ENCODE data around the gene MEX3C. TPM values are rescaled to one million over a fixed set of nuclear protein-coding genes. Genes with fewer than 3 reads are reported as not detected.

MEX3C gene
- polyA plus RNA-seq = 1 to 10 TPM; 8.0 to 8.1 TPM

- peak within 1 kb of the TSS; percentile 99 to 100 for H3K27ac ChIP-seq (ENCODE audit: low read depth in 2 of 2, low read length in 1 of 2)
- H3K36me3 ChIP-seq (ENCODE audit: control insufficient read depth in 2 of 2, insufficient read depth in 2 of 2, low read length in 1 of 2) = no peaks in the 10 kb centered on the region
- H3K4me1 ChIP-seq (ENCODE audit: control insufficient read depth in 2 of 2, insufficient read depth in 2 of 2, low read length in 1 of 2) = no peaks in the 10 kb centered on the region
- 1% methylated on average over 44 to 51 of the region's 51 CpGs for WGBS, 2 donors
- no peaks in the 10 kb centered on the region for H3K9me3 ChIP-seq (ENCODE audit: control insufficient read depth in 2 of 2, insufficient read depth in 1 of 2, low read depth in 1 of 2, low read length in 1 of 2)
- no peaks in the 10 kb centered on the region for H3K27me3 ChIP-seq (ENCODE audit: control insufficient read depth in 1 of 2, insufficient read depth in 2 of 2, low read length in 2 of 2)
- peak within 1 kb of the TSS; percentile 82 to 94 for H3K4me3 ChIP-seq (ENCODE audit: low read depth in 1 of 2, low read length in 2 of 2)
Observed at GRCh38 chr18:51197661-51198424, at the start of gene MEX3C. Gene MEX3C, minus strand, starts transcription at chr18:51197681. Its CDS starts 361 bp downstream, at chr18:51197320.

GRCh38 chr18:51241226-51241625, 43.7 kb upstream of the MEX3C start:
- WGBS, 2 donors = 72 to 76% methylated on average over 3 of the region's 3 CpGs
- H3K36me3 ChIP-seq (ENCODE audit: control insufficient read depth in 2 of 2, insufficient read depth in 2 of 2, low read length in 1 of 2) = no peaks in the 10 kb centered on the region
- no peak overlapping the region for H3K4me3 ChIP-seq (ENCODE audit: low read depth in 1 of 2, low read length in 2 of 2)
- peaks cover 0 to 1% of the 10 kb centered on the region in 2 donors for H3K4me1 ChIP-seq (ENCODE audit: control insufficient read depth in 2 of 2, insufficient read depth in 2 of 2, low read length in 1 of 2)
- H3K27me3 ChIP-seq (ENCODE audit: control insufficient read depth in 1 of 2, insufficient read depth in 2 of 2, low read length in 2 of 2) = no peaks in the 10 kb centered on the region
- no peaks in the 10 kb centered on the region for H3K9me3 ChIP-seq (ENCODE audit: control insufficient read depth in 2 of 2, insufficient read depth in 1 of 2, low read depth in 1 of 2, low read length in 1 of 2)
- no peak overlapping the region for H3K27ac ChIP-seq (ENCODE audit: low read depth in 2 of 2, low read length in 1 of 2)

- H3K27ac ChIP-seq (ENCODE audit: low read depth in 2 of 2, low read length in 1 of 2) = no peak overlapping the region
- WGBS, 2 donors = 40 to 49% methylated on average over 2 of the region's 2 CpGs
- no peaks in the 10 kb centered on the region for H3K27me3 ChIP-seq (ENCODE audit: control insufficient read depth in 1 of 2, insufficient read depth in 2 of 2, low read length in 2 of 2)
- peaks cover 0 to 3% of the 10 kb centered on the region in 2 donors for H3K4me1 ChIP-seq (ENCODE audit: control insufficient read depth in 2 of 2, insufficient read depth in 2 of 2, low read length in 1 of 2)
- no peaks in the 10 kb centered on the region for H3K9me3 ChIP-seq (ENCODE audit: control insufficient read depth in 2 of 2, insufficient read depth in 1 of 2, low read depth in 1 of 2, low read length in 1 of 2)
- no peaks in the 10 kb centered on the region for H3K36me3 ChIP-seq (ENCODE audit: control insufficient read depth in 2 of 2, insufficient read depth in 2 of 2, low read length in 1 of 2)
- H3K4me3 ChIP-seq (ENCODE audit: low read depth in 1 of 2, low read length in 2 of 2) = no peak overlapping the region
Observed at GRCh38 chr18:51236225-51236624, 38.7 kb upstream of the MEX3C start.

- Histone ChIP-seq H3K4me3 (ENCODE audit: low read depth in 1 of 2, low read length in 2 of 2) (no peak overlapping the region), H3K36me3 (ENCODE audit: control insufficient read depth in 2 of 2, insufficient read depth in 2 of 2, low read length in 1 of 2) (no peaks in the 10 kb centered on the region), H3K27ac (ENCODE audit: low read depth in 2 of 2, low read length in 1 of 2) (no peak overlapping the region), H3K9me3 (ENCODE audit: control insufficient read depth in 2 of 2, insufficient read depth in 1 of 2, low read depth in 1 of 2, low read length in 1 of 2) (no peaks in the 10 kb centered on the region), H3K27me3 (ENCODE audit: control insufficient read depth in 1 of 2, insufficient read depth in 2 of 2, low read length in 2 of 2) (no peaks in the 10 kb centered on the region), H3K4me1 (ENCODE audit: control insufficient read depth in 2 of 2, insufficient read depth in 2 of 2, low read length in 1 of 2) (peaks cover 0 to 3% of the 10 kb centered on the region in 2 donors)
- WGBS, 2 donors = 38 to 52% methylated on average over 6 of the region's 6 CpGs
Observed at GRCh38 chr18:51235009-51235789, 37.7 kb upstream of the MEX3C start.

GRCh38 chr18:51234117-51235008, 36.9 kb upstream of the MEX3C start:
- Histone ChIP-seq H3K36me3 (ENCODE audit: control insufficient read depth in 2 of 2, insufficient read depth in 2 of 2, low read length in 1 of 2) (no peaks in the 10 kb centered on the region), H3K27ac (ENCODE audit: low read depth in 2 of 2, low read length in 1 of 2) (no peak overlapping the region)

GRCh38 chr18:51229328-51229727, 31.8 kb upstream of the MEX3C start:
- Histone ChIP-seq H3K27me3 (ENCODE audit: control insufficient read depth in 1 of 2, insufficient read depth in 2 of 2, low read length in 2 of 2) (no peaks in the 10 kb centered on the region), H3K4me3 (ENCODE audit: low read depth in 1 of 2, low read length in 2 of 2) (no peak overlapping the region), H3K4me1 (ENCODE audit: control insufficient read depth in 2 of 2, insufficient read depth in 2 of 2, low read length in 1 of 2) (no peaks in the 10 kb centered on the region), H3K9me3 (ENCODE audit: control insufficient read depth in 2 of 2, insufficient read depth in 1 of 2, low read depth in 1 of 2, low read length in 1 of 2) (peaks cover 0 to 2% of the 10 kb centered on the region in 2 donors), H3K36me3 (ENCODE audit: control insufficient read depth in 2 of 2, insufficient read depth in 2 of 2, low read length in 1 of 2) (no peaks in the 10 kb centered on the region), H3K27ac (ENCODE audit: low read depth in 2 of 2, low read length in 1 of 2) (no peak overlapping the region)
- WGBS, 2 donors = 82 to 89% methylated on average over 4 of the region's 4 CpGs

More at GRCh38 chr18:51234117-51235008, 36.9 kb upstream of the MEX3C start:
- Histone ChIP-seq H3K27me3 (ENCODE audit: control insufficient read depth in 1 of 2, insufficient read depth in 2 of 2, low read length in 2 of 2) (no peaks in the 10 kb centered on the region), H3K4me1 (ENCODE audit: control insufficient read depth in 2 of 2, insufficient read depth in 2 of 2, low read length in 1 of 2) (peaks cover 0 to 3% of the 10 kb centered on the region in 2 donors), H3K4me3 (ENCODE audit: low read depth in 1 of 2, low read length in 2 of 2) (no peak overlapping the region), H3K9me3 (ENCODE audit: control insufficient read depth in 2 of 2, insufficient read depth in 1 of 2, low read depth in 1 of 2, low read length in 1 of 2) (no peaks in the 10 kb centered on the region)
- WGBS, 2 donors = 78 to 81% methylated on average over 11 of the region's 11 CpGs

GRCh38 chr18:51227660-51228059, 30.2 kb upstream of the MEX3C start:
- Histone ChIP-seq H3K4me1 (ENCODE audit: control insufficient read depth in 2 of 2, insufficient read depth in 2 of 2, low read length in 1 of 2) (no peaks in the 10 kb centered on the region), H3K27ac (ENCODE audit: low read depth in 2 of 2, low read length in 1 of 2) (no peak overlapping the region), H3K9me3 (ENCODE audit: control insufficient read depth in 2 of 2, insufficient read depth in 1 of 2, low read depth in 1 of 2, low read length in 1 of 2) (peaks cover 0 to 2% of the 10 kb centered on the region in 2 donors), H3K27me3 (ENCODE audit: control insufficient read depth in 1 of 2, insufficient read depth in 2 of 2, low read length in 2 of 2) (no peaks in the 10 kb centered on the region), H3K4me3 (ENCODE audit: low read depth in 1 of 2, low read length in 2 of 2) (no peak overlapping the region), H3K36me3 (ENCODE audit: control insufficient read depth in 2 of 2, insufficient read depth in 2 of 2, low read length in 1 of 2) (no peaks in the 10 kb centered on the region)
- 49 to 68% methylated on average over 1 of the region's 1 CpG for WGBS, 2 donors

- peaks cover 0 to 2% of the 10 kb centered on the region in 2 donors for H3K9me3 ChIP-seq (ENCODE audit: control insufficient read depth in 2 of 2, insufficient read depth in 1 of 2, low read depth in 1 of 2, low read length in 1 of 2)
- no peaks in the 10 kb centered on the region for H3K36me3 ChIP-seq (ENCODE audit: control insufficient read depth in 2 of 2, insufficient read depth in 2 of 2, low read length in 1 of 2)
- H3K27ac ChIP-seq (ENCODE audit: low read depth in 2 of 2, low read length in 1 of 2) = no peak overlapping the region
- no peaks in the 10 kb centered on the region for H3K4me1 ChIP-seq (ENCODE audit: control insufficient read depth in 2 of 2, insufficient read depth in 2 of 2, low read length in 1 of 2)
- H3K27me3 ChIP-seq (ENCODE audit: control insufficient read depth in 1 of 2, insufficient read depth in 2 of 2, low read length in 2 of 2) = no peaks in the 10 kb centered on the region
- 92 to 93% methylated on average over 4 of the region's 4 CpGs for WGBS, 2 donors
- H3K4me3 ChIP-seq (ENCODE audit: low read depth in 1 of 2, low read length in 2 of 2) = no peak overlapping the region
Observed at GRCh38 chr18:51226587-51227350, 29.3 kb upstream of the MEX3C start.
